HFFc6 (cell line): ENCODE results near the gene SLC26A3. TPM values are rescaled to one million over a fixed set of nuclear protein-coding genes. Genes with fewer than 3 reads are reported as not detected.
"Not testable (repeated sequence)": the region's sequence is repeated elsewhere in the genome, so short reads cannot be mapped to it uniquely, and the experiment has no call there.

Source experiments
- DNase-seq: peaks from one replicate; pipeline ENCODE4 v3.0.0-alpha.2; 2018
- H3K27ac Mint-ChIP-seq: 2 replicates; pipeline ENCODE4 v1.8.0; 2020; ENCODE audit warnings: mild to moderate bottlenecking, mixed read lengths
- H3K27me3 Mint-ChIP-seq: 2 replicates; pipeline ENCODE4 v1.8.0; 2021; ENCODE audit warnings: mild to moderate bottlenecking, moderate library complexity, mixed read lengths; ENCODE audit not compliant: insufficient read depth
- H3K36me3 Mint-ChIP-seq: 2 replicates; pipeline ENCODE4 v1.8.0; 2021; ENCODE audit warnings: low read depth, mixed read lengths
- H3K4me1 Mint-ChIP-seq: 2 replicates; pipeline ENCODE4 v1.8.0; 2020; ENCODE audit warnings: low read depth, mixed read lengths
- H3K4me3 Mint-ChIP-seq: 2 replicates; pipeline ENCODE4 v1.8.0; 2020; ENCODE audit warnings: mild to moderate bottlenecking, moderate library complexity, mixed read lengths
- H3K9me3 Mint-ChIP-seq: 2 replicates; pipeline ENCODE4 v1.8.0; 2020; ENCODE audit warnings: mild to moderate bottlenecking, mixed read lengths
- long read RNA-seq: library from polyadenylated mRNA; unstranded; transcript quantifications from one replicate; pipeline ENCODE4 v2.0.0, GENCODE V29; 2019
- total RNA-seq, 6 experiments: library from RNA; stranded (reverse); fragmentation: NEBNext Ultra II Directional; extraction: Animal tissue kit (Norgen Biotek cat#: 25700); gene quantifications; 2 replicates in 1 of 6; 3 replicates in 5 of 6; pipeline ENCODE4 v1.2.3, GENCODE V29; 2021
- TF ChIP-seq, protein P1 (sequence below): fragments of 200-600 bp; sonication (generic); IDR thresholded peaks from 2 replicates; pipeline ENCODE4 v1.5.0; 2021; ENCODE audit warnings: antibody characterized with exemption, mild to moderate bottlenecking

The SLC26A3 gene
- total RNA-seq: not detected
- long read RNA-seq: 0 reads

DNA sequence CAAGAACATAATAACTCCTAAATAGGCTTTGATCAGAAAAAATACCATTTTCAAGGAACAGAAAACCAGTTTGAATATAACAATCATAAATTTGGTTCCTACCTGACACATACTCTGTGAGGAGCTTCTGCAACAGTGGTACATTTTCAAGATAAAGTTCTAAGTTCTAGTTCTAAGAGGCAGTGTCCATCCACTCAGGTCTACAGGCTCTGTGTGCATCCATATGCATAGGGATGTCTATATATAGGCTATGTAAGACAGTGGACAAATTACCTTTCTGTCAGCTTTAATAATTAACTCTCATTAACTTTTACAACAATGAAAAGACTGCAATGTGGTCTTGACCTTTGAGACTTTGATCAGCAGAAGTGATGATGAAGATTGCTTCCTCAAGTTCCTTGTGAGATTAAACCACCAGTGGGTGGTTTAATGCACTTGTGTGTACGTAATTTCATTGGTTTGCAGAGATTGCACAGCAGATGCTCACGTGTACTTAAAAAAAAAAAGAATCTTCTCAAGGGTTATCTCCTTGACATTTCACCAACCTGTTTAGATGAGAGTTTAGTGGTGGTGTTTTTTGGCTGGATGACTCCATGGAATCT, at the start of gene SLC26A3:
SLC26A3 (minus strand) TSS at position 215 of the 602 bp plus-strand sequence. CDS start 8,714 bp downstream, outside the sequence.
- H3K9me3 Mint-ChIP-seq: no peaks in the 10 kb centered on the region
- TF ChIP-seq, protein P1, sequence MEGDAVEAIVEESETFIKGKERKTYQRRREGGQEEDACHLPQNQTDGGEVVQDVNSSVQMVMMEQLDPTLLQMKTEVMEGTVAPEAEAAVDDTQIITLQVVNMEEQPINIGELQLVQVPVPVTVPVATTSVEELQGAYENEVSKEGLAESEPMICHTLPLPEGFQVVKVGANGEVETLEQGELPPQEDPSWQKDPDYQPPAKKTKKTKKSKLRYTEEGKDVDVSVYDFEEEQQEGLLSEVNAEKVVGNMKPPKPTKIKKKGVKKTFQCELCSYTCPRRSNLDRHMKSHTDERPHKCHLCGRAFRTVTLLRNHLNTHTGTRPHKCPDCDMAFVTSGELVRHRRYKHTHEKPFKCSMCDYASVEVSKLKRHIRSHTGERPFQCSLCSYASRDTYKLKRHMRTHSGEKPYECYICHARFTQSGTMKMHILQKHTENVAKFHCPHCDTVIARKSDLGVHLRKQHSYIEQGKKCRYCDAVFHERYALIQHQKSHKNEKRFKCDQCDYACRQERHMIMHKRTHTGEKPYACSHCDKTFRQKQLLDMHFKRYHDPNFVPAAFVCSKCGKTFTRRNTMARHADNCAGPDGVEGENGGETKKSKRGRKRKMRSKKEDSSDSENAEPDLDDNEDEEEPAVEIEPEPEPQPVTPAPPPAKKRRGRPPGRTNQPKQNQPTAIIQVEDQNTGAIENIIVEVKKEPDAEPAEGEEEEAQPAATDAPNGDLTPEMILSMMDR: no peak

DNA sequence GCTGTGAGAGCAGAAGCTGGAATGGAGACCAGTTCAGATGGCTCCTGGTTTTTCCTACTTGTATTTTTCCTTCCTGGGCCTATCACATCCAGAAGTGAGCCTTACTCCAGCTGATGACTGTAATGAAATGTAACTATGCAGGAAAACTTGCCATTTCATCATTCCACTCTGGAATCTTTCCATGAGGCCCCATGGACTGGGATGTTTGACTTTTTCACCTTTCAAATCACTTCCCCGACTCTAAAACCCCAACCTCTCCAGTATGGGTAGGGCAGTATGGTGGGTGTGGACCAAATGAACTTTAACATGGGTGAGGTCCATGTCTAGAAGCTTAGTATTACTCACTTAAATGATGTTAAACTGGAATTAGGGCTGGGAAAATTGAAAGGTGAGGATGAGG, 47.6 kb upstream of the SLC26A3 start:
- H3K27ac Mint-ChIP-seq: no peak overlapping the region
- H3K27me3 Mint-ChIP-seq: peaks cover 14% of the 10 kb centered on the region
- no peaks in the 10 kb centered on the region for H3K9me3 Mint-ChIP-seq
- TF ChIP-seq, protein P1: no peak
- H3K4me3 Mint-ChIP-seq: no peak overlapping the region
- H3K4me1 Mint-ChIP-seq: peaks cover 15% of the 10 kb centered on the region
- DNase-seq: no peak
- no peaks in the 10 kb centered on the region; the same call in 1 of the 2 replicates for H3K36me3 Mint-ChIP-seq

More for the DNA sequence above, at the start of gene SLC26A3:
- no peak for DNase-seq
- Mint-ChIP-seq H3K4me1 (no peaks in the 10 kb centered on the region), H3K4me3 (no peak within 1 kb of the TSS), H3K27ac (no peak within 1 kb of the TSS), H3K36me3 (no peaks in the 10 kb centered on the region), H3K27me3 (peaks cover 26% of the 10 kb centered on the region)

DNA sequence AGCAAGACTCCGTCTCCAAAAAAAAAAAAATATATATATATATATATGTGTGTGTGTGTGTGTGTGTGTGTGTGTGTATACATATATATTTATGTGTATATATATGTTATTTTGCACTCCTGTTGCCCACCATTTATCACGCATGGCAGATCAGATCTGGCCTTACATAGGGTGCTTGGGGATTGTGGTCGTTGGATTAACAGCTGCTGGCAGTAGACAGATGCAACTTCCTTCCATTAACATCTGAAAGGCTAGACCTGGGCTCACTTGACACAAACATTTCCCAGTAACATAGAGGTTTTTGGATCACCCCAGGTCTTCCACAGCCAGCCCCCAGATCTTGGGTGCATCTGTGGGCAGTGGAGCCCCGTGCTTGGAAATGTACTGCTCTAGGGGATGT, 47.2 kb upstream of the SLC26A3 start:
- no peaks in the 10 kb centered on the region; the same call in 1 of the 2 replicates for H3K36me3 Mint-ChIP-seq
- no peak overlapping the region for H3K27ac Mint-ChIP-seq
- no peak overlapping the region for H3K4me3 Mint-ChIP-seq
- no peak for DNase-seq
- TF ChIP-seq, protein P1: no peak
- peaks cover 13% of the 10 kb centered on the region for H3K4me1 Mint-ChIP-seq
- peaks cover 13% of the 10 kb centered on the region for H3K27me3 Mint-ChIP-seq
- H3K9me3 Mint-ChIP-seq: no peaks in the 10 kb centered on the region

DNA sequence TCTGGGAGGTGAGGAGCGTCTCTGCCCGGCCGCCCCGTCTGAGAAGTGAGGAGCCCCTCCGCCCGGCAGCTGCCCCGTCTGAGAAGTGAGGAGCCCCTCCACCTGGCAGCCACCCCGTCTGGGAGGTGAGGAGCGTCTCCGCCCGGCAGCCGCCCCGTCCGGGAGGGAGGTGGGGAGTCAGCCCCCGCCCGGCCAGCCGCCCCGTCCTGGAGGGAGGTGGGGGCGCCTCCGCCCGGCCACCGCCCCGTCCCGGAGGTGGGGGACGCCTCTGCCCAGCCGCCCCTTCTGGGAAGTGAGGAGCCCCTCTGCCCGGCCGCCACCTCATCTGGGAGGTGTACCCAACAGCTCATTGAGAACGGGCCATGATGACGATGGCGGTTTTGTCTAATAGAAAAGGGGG, 45.2 kb upstream of the SLC26A3 start:
- not testable (repeated sequence) for DNase-seq, H3K4me3 Mint-ChIP-seq, H3K27ac Mint-ChIP-seq, H3K9me3 Mint-ChIP-seq, H3K27me3 Mint-ChIP-seq, H3K36me3 Mint-ChIP-seq, H3K4me1 Mint-ChIP-seq

DNA sequence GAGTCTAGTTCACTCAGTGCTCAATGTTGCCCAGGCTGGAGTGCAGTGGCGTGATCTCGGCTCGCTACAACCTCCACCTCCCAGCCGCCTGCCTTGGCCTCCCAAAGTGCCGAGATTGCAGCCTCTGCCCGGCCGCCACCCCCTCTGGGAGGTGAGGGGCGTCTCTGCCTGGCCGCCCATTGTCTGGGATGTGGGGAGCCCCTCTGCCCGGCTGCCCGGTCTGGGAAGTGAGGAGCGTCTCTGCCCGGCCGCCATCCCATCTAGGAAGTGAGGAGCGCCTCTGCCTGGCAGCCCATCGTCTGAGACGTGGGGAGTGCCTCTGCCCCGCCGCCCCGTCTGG, 44.8 kb upstream of the SLC26A3 start:
- not testable (repeated sequence) for H3K27me3 Mint-ChIP-seq, DNase-seq, H3K36me3 Mint-ChIP-seq, H3K9me3 Mint-ChIP-seq, H3K4me1 Mint-ChIP-seq, H3K27ac Mint-ChIP-seq, H3K4me3 Mint-ChIP-seq

DNA sequence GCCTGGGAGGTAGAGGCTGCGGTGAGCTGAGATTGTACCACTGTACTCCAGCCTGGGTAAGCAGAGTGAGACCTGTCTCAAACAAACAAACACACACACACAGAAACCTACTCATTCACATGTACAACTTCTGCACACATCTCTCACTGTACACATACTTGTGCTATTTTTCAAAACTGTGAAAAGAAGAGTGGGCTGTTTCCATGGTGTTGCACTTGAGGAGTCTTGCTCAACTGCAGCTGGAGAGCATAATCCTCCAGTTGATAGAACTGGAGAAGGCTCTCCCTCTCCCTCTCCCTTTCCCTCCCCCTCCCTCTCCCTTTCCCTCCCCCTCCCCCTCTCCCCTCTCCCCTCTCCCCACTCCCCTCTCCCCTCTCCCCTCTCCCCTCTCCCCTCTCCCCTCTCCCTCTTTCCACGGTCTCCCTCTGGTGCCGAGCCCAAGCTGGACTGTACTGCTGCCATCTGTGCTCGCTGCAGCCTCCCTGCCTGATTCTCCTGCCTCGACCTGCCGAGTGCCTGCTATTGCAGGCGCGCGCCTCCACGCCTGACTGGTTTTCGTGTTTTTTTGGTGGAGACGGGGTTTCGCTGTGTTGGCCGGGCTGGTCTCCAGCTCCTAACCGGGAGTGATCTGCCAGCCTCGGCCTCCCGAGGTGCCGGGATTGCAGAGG, 44.3 kb upstream of the SLC26A3 start:
- no peak overlapping the region for H3K4me3 Mint-ChIP-seq
- no peaks in the 10 kb centered on the region for H3K36me3 Mint-ChIP-seq
- DNase-seq: no peak
- no peak overlapping the region for H3K27ac Mint-ChIP-seq
- peaks cover 4% of the 10 kb centered on the region for H3K27me3 Mint-ChIP-seq
- no peaks in the 10 kb centered on the region for H3K9me3 Mint-ChIP-seq
- H3K4me1 Mint-ChIP-seq: 0 out of 2 replicates have a peak, but pooled peaks cover 7% of the 10 kb centered on the region
- TF ChIP-seq, protein P1: no peak
